IPS-NIHi11 (cell line): ENCODE data around the gene NKD1.
"Not testable (repeated sequence)": the region's sequence is repeated elsewhere in the genome, so short reads cannot be mapped to it uniquely, and the experiment has no call there.

Experiments used
- DNase-seq: peaks from one replicate; pipeline ENCODE4 v3.0.0; 2012; ENCODE audit warnings: mixed read lengths, low spot score

Gene NKD1

GRCh38 chr16:50559804-50560514 is 11.8 kb downstream of the NKD1 start:
- DNase-seq, result no peak

GRCh38 chr16:50560903-50561863 is 13.0 kb downstream of the NKD1 start:
- DNase-seq, result no peak

GRCh38 chr16:50562657-50563056 is 14.5 kb downstream of the NKD1 start:
- DNase-seq, result no peak

GRCh38 chr16:50563989-50564388 is 15.8 kb downstream of the NKD1 start:
- no peak for DNase-seq

GRCh38 chr16:50565428-50565827 is 17.2 kb downstream of the NKD1 start:
- DNase-seq, result no peak

- DNase-seq, result no peak
Measured at GRCh38 chr16:50566014-50566962, 18.1 kb downstream of the NKD1 start.

GRCh38 chr16:50567651-50568050 is 19.5 kb downstream of the NKD1 start:
- DNase-seq, result no peak

- no peak for DNase-seq
Measured at GRCh38 chr16:50568187-50568815, 20.1 kb downstream of the NKD1 start.

- DNase-seq, result no peak
Measured at GRCh38 chr16:50570354-50570753, 22.2 kb downstream of the NKD1 start.

GRCh38 chr16:50570808-50571598 is 22.8 kb downstream of the NKD1 start:
- no peak for DNase-seq

GRCh38 chr16:50571786-50572185 is 23.6 kb downstream of the NKD1 start:
- no peak for DNase-seq

- DNase-seq, result no peak
Measured at GRCh38 chr16:50572700-50573099, 24.5 kb downstream of the NKD1 start.

GRCh38 chr16:50573279-50573678 is 25.1 kb downstream of the NKD1 start:
- no peak for DNase-seq

- no peak for DNase-seq
Measured at GRCh38 chr16:50573947-50574744, 25.9 kb downstream of the NKD1 start.

- no peak for DNase-seq
Measured at GRCh38 chr16:50574745-50575136, 26.5 kb downstream of the NKD1 start.

GRCh38 chr16:50575743-50576142 is 27.5 kb downstream of the NKD1 start:
- no peak for DNase-seq

- DNase-seq, result no peak
Measured at GRCh38 chr16:50576403-50577113, 28.4 kb downstream of the NKD1 start.

GRCh38 chr16:50578137-50578536 is 29.9 kb downstream of the NKD1 start:
- DNase-seq, result no peak

- not testable (repeated sequence) for DNase-seq
Measured at GRCh38 chr16:50579373-50579772, 31.2 kb downstream of the NKD1 start.
